GM19193 (cell line): ENCODE results near the gene LDB1.

Experiments
- POLR2A ChIP-seq: IDR thresholded peaks from 4 replicates; pipeline ENCODE4 v1.6.1; 2011; ENCODE audit not compliant: insufficient read depth, insufficient read length; ENCODE audit errors: extremely low read depth

The LDB1 gene

DNA sequence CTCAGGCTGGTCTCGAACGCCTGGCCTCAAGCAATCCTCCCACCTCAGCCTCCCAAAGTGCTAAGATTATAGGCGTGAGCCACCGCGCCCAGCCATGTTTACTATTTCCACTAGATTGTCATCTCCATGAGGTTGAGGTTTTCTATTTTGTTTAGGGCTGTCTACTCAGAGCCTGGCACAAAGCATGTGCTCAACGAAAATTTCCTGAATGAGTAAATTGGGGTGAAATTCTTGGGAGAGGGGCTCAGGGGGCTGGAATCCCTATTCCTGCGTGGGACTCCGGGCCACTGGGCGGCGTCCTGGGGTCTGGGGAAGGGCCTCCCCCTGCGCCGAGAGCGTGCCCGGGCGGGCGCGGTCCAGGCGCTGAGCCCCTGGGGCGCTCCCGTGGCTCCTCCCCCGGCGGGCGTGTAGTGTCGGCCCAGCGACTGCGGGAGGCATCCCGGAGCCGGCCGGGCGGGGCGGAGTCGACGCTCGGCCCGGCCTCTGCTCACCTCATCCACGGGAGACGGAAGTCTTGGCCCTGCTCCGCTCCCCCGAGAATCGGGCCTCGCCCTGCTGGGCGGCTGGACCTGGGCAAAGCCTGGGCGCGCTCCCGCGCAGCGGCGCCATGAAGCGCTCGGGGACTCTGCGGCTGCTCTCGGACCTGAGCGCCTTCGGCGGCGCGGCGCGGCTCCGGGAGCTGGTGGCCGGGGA, 55.2 kb downstream of the LDB1 start, which contains the start of gene HPS6:
Gene HPS6, plus strand, starts transcription at position 482 of the 693 bp plus-strand sequence. Its CDS starts 126 bp downstream, at position 608.
- peak; percentile 82 for TF ChIP-seq POLR2A

DNA sequence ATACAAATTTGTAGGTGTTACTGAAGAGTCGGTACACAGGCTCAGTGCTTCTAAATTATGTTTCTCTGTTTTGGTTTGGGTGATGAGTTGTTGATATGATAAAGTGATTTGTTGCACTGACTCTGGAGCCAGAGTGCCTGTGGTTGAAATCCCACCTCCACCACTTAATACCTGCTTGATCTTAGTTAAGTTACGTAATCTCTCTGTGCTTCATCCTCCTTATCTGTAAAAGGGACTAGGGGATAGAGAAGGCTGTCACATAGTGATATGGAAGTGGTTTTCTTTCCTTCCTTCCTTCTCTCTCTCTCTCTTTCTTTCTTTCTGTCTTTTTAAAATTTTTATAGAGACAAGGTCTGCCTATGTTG, 55.7 kb downstream of the LDB1 start:
- no peak for TF ChIP-seq POLR2A

DNA sequence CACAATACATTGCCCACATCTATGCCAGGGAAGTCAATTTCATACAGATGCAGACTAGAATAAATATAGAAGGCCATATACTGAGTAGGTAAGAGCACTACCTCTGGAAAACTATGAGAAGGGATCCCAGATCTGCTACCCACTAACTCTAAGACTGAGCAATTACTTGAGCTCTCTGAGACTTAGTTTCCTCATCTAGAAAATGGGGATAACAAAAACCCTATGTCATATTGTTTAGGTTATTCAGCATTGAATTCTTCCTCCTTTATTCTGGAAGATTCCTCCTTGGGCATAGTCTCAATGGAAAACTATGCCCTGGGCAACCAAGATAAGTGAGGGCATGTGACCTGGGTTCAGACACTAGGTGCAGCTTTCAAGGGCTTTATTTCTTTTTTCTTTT, 60.2 kb downstream of the LDB1 start:
- no peak for TF ChIP-seq POLR2A
